Stimulated activated CD4-positive, alpha-beta T cell treated with anti-CD3 and anti-CD28 coated beads, Interleukin-15, amount 100 ng/mL, for 1 hour (primary cell): ENCODE measurements around the gene LLGL2.

Experiments
- DNase-seq, 2 donors: peaks; one replicate each; pipeline ENCODE4 v3.0.0-alpha.2; 2020; ENCODE audit warnings: low read depth in 1 of 2, low spot score in 1 of 2

The LLGL2 gene

DNA sequence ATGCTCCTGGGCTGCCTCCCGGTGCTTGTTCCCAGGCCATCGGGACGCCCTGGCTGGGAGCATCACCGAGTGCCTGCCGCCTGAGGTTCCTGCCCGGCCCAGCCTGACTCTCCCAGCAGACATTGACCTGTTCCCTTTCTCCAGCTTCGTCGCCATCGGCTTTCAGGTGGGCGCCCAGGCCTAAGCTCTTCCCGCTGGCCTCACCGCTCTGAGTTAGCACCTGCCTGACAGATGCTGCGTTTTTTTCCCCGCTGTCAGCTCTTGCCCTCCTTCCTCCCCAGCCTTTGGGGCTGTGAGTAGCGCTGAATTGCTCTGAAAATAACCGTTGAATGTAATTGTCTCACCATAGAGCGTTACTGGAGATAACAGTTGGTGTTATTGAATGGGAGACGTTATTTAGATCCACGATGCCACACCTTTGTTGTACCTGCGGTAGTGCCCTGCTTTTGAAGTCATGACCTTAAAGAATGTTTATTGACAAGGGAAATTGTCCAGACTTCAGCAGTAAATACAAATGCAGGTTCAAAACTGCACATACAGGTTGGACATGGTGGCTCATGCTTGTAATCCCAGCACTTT lies 86.4 kb downstream of the LLGL2 start:
- no peak for DNase-seq

DNA sequence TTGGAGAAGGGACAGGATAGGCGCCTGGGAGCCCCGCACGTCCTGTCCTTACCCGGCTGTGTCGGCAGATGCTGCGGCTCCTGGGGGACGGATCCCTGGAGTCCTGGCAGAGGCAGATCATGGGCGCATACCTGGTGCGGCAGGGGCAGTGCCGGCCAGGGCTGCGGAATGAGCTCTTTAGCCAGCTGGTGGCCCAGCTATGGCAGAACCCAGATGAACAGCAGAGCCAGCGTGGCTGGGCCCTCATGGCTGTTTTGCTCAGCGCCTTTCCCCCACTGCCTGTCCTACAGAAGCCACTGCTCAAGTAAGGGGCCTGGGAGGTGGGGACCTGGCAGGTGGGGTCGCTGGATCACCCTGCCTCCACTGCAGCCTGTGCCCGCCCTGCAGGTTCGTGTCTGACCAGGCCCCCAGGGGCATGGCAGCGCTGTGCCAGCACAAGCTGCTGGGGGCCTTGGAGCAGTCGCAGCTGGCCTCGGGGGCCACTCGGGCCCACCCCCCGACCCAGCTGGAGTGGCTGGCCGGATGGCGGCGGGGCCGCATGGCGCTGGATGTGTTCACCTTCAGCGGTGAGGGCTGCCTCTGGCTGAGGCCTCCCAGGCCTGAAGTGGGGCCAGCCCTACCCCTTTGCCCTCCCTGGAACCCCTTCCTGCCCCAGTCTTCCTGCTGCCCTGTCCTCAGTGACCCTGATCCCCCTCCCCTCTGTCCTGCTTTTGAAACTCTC lies 87.6 kb downstream of the LLGL2 start:
- DNase-seq, result no peak

DNA sequence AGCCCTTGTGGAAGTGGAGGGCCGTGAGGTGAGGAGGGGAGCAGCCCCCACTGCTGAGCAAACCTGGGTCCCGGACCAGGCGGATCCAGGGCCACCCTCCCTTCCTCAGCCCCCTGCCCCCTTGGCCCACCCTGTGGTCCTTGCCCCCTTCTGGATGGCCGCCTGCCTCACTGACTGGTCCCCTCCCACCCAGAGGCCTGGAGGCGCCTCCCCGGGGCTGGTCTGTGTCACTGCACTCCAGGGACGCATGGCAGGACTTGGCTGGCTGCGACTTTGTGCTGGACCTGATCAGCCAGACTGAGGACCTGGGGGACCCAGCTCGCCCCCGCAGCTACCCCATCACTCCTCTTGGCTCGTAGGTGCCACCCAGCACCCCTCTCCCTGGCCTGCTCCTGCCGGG lies 88.5 kb downstream of the LLGL2 start:
- DNase-seq, result no peak

DNA sequence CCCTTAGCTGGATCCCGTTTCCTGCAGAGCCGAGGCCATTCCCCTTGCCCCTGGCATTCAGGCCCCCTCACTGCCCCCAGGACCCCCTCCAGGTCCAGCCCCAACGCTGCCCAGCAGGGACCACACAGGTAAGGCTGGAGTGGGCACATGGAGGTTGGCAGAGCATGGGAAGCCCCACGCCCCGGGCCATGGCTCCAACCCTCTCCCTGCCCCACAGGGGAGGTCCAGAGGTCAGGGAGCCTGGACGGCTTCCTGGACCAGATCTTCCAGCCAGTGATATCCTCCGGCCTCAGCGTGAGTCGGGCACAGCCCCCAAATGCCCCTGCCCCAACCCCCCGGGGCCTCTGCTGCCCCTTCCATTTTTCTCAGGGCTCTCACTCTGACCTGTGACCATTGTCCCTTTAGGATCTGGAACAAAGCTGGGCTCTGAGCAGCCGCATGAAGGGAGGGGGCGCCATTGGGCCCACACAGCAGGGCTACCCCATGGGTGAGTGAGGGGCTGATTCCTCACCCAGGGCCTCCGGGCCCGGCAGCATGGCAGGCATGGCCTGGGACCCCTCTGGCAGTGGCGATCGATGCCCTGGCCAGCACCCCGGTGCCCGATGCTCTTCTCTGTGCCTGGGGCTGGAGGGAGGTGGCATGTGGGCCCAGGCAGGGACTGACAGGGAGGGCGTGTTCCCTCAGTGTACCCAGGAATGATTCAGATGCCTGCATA lies 89.2 kb downstream of the LLGL2 start:
- DNase-seq, result no peak

DNA sequence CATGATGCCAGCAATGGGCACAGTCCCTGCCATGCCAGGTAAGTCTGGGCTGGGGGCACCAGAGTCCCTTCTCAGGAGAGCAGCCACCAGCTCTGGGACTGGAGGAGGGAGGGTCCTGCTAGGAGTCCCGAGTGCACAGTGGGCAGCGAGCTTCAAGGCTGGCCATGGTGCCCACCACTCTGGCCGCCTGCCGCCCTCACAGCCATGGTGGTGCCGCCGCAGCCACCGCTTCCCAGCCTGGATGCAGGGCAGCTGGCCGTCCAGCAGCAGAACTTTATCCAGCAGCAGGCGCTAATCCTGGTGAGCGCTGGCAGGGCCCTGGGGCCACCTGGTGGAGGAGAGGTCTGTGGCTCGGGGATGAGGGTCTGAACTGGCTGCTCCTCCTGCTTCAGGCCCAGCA lies 89.8 kb downstream of the LLGL2 start:
- no peak for DNase-seq

DNA sequence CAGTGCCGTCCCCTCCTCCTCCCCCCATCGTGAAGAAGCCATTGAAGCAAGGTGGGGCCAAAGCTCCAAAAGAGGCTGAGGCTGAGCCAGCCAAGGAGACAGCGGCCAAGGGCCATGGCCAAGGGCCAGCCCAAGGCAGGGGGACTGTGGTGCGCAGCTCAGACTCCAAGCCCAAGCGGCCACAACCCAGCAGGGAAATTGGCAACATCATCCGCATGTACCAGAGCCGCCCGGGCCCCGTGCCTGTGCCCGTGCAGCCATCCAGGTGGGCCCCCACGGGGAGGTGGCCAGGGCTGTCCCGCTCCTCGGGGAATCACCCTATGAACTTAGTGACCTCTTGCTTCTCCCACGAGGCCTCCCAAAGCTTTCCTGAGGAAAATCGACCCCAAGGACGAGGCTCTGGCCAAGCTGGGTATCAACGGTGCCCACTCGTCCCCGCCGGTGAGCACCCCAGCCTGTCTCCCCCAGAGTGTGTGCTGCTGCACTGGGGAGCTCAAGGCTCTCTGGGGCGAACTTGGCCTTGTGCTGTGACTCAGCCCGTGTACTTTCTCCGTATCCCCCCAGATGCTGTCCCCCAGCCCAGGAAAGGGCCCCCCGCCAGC lies 91.1 kb downstream of the LLGL2 start:
- no peak for DNase-seq

DNA sequence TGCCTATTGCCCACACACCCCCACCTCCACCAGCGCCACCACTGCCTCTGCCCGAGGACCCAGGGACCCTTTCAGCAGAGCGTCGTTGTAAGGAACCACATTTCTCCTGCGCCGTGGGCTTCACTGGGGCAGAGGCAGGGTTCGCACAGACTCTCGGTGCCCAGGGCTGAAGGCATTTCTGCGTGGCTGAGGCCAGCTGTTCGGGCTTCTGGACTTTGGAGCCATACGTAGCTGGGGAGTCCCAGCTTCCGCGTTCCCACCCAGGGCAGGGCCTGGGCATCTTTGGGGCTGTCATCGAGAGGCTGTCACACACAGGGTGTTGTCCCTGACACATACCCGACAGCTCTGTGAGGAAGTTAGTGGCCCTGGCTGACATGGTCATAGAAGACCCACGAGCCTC lies 91.7 kb downstream of the LLGL2 start:
- DNase-seq, result no peak

DNA sequence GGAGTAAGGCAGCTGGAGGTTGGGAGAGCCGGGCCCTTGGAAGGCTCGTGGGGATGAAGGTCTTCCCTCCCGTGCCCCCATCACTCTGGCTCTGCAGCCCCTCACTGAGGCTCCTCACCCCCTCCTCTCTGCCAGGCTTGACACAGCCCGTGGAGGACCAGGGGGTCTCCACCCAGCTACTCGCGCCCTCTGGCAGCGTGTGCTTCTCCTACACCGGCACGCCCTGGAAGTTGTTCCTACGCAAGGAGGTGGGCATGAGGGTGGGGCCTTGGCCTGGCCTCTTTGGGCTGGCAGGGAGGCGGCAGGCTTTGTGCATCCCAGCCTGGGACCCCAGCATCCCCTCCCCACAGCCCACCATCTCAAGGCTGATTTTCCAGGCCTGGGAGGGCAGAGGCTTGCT lies 92.2 kb downstream of the LLGL2 start:
- no peak for DNase-seq

DNA sequence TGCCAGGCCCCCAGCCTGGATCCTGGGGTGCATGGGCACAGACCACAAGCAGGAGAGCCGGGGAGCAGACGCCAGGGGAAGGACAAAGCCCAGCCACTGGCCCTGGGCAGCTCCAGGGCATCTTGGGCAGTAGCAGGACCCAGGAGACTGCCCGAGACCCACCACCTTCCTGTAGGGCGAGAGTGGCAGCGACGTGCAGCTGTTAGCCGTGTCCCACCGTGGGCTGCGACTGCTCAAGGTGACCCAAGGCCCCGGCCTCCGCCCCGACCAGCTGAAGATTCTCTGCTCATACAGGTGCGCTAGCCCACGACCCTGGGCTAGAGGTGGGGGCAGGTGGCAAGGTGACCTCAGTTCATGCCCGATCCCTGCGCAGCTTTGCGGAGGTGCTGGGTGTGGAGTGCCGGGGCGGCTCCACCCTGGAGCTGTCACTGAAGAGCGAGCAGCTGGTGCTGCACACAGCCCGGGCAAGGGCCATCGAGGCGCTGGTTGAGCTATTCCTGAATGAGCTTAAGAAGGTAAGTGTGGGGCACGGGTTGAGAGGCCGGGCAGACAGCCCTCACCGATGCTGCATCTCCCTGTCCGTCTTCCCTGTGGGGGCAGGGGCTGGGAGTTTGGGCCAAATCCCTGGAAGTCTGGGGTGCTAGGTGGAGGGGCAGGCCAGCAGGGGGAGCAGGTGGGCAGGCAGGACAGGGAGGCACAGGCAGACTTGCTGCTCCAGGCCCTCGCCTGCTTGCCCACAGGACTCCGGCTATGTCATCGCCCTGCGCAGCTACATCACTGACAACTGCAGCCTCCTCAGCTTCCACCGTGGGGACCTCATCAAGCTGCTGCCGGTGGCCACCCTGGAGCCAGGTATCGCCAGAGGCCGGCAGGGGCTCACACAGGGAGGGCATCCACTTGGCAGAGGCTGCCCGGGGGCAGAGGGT lies 94.3 kb downstream of the LLGL2 start:
- DNase-seq, result no peak

DNA sequence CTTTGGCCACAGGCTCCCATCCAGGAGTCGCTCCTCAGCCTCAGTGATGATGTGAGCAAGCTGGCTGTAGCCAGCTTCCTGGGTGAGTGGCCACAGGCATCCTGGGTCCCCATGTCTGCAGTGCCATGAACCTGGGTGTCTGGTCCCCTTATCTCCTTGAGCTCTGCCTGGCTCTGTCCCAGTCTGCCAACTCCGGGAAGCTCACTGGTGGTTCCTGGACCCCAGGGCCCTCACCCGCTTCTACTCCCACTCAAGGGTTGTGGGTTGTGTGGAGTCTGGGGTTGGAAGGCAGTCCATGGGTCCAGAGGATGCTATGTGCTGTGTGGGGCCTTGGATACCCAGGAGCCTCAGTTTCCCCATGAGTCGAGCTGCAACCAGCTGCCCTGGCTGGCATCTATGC lies 96.0 kb downstream of the LLGL2 start:
- DNase-seq, result no peak

DNA sequence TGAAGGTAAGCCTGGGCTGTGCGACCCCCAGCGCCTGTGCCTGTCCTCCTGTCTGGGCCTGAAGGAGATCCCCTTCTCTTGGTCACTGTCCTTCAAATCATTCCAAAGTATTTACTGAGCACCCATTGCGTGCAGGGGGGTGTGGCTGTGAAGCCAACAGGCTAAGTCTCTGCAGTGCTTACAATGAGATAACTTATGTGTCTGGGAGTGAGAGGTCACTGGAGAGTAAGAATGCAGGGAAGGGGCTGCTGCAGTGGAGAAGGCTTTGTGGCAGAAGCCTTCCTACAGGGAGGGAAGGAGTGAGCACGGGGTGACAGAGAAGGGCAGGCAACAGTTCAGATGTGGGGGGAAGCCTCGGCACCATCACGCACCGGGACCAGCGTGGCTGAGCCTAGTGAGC lies 96.6 kb downstream of the LLGL2 start:
- no peak for DNase-seq

DNA sequence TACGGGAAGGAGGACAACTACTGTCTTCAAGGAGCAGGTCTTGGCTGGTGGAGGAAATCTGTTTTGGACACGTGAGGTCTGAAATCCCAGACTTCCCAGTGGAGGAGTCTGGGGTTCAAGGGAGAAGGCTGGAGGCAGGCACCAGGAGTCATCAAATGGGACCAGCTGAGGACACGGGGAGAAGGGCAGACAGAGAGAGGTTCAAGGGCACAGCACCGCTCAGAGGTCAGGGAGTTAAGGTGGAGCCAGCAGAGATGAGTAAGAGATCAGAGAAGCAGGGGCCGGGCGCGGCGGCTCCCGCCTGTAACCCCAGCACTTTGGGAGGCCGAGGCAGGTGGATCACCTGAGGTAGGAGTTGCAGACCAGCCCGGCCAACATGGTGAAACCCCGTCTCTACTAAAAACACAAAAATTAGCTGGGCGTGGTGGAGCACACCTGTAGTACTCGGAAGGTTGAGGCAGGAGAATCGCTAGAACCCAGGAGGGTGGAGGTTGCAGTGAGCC lies 97.3 kb downstream of the LLGL2 start:
- no peak for DNase-seq

DNA sequence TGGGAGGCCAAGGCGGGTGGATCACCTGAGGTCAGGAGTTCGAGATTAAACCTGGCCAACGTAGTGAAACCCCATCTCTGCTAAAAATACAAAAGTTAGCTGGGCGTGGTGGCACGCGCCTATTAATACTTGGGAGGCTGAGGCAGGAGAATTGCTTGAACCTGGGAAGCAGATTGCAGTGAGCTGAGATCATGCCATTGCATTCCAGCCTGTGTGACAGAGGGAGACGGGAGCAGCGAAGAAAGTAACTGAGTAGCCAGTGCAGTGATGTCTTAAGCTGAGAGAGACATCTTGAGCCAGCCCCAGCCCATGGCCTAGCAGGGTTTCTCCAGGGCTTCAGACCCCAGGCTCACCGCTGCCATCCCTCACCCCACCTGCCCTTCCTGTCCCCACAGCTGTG lies 97.9 kb downstream of the LLGL2 start:
- no peak for DNase-seq

DNA sequence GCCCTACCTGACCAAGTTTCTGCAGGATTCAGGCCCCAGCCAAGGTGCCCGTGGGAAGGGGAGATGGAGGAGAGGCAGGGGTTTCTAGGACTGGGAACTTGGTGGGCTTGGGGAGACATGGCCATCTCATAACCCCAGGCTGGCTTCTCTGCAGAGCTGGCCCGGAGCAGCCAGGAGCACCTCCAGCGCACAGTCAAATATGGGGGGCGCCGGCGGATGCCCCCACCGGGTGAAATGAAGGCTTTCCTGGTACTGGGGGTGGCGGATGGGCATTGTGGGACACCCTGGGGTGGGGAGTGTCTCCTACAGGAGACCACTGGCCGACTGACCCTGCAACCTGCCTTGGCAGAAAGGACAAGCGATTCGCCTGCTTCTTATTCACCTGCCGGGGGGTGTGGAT lies 98.5 kb downstream of the LLGL2 start:
- no peak for DNase-seq
